Activated naive CD8-positive, alpha-beta T cell (primary cell): ENCODE measurements around the gene WNK1.

Source experiments
- H3K27ac Mint-ChIP-seq: one replicate; pipeline ENCODE4 v1.8.0; 2021; ENCODE audit warnings: mixed read lengths
- H3K27me3 Mint-ChIP-seq: one replicate; pipeline ENCODE4 v1.8.0; 2021; ENCODE audit warnings: mixed read lengths
- H3K36me3 Mint-ChIP-seq: one replicate; pipeline ENCODE4 v1.8.0; 2021; ENCODE audit warnings: mixed read lengths
- H3K4me1 Mint-ChIP-seq: one replicate; pipeline ENCODE4 v1.8.0; 2021; ENCODE audit warnings: low read depth, mixed read lengths
- H3K4me3 Mint-ChIP-seq: one replicate; pipeline ENCODE4 v1.8.0; 2021; ENCODE audit warnings: mild to moderate bottlenecking, mixed read lengths
- H3K9me3 Mint-ChIP-seq: one replicate; pipeline ENCODE4 v1.8.0; 2021; ENCODE audit warnings: low read depth, mixed read lengths

Gene WNK1

DNA sequence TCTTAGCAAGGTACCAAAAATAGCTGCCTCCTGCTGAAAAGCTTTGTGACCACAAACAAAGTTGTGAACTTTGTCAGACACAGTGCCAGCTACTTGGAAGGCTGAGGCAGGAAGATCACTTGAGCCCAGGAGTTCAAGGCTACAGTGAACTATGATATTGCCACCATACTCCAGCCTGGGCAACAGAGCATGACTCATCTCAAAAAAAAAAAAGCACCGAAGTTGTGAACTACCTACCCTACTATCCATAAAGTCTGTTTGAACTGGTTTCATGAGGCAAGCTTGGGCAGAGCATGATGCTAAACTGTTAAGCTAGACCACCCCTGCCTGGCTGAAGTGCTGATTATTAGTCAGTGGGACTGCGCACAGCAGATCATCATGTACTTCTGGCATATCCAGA, 121.6 kb downstream of the WNK1 start:
- peaks cover 4% of the 10 kb centered on the region for H3K36me3 Mint-ChIP-seq
- H3K4me3 Mint-ChIP-seq, result no peak overlapping the region
- H3K27me3 Mint-ChIP-seq, result no peaks in the 10 kb centered on the region
- H3K27ac Mint-ChIP-seq, result peak overlapping the region; percentile 75
- H3K4me1 Mint-ChIP-seq, result peaks cover 20% of the 10 kb centered on the region
- H3K9me3 Mint-ChIP-seq, result no peaks in the 10 kb centered on the region

DNA sequence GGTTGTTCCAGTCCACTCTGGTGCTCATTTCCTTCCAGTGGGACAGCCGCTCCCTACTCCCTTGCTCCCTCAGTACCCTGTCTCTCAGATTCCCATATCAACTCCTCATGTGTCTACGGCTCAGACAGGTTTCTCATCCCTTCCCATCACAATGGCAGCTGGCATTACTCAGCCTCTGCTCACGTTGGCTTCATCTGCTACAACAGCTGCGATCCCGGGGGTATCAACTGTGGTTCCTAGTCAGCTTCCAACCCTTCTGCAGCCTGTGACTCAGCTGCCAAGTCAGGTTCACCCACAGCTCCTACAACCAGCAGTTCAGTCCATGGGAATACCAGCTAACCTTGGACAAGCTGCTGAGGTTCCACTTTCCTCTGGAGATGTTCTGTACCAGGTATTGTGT, 127.3 kb downstream of the WNK1 start:
- H3K27me3 Mint-ChIP-seq, result no peaks in the 10 kb centered on the region
- H3K27ac Mint-ChIP-seq, result peak overlapping the region; percentile 22
- no peak overlapping the region for H3K4me3 Mint-ChIP-seq

DNA sequence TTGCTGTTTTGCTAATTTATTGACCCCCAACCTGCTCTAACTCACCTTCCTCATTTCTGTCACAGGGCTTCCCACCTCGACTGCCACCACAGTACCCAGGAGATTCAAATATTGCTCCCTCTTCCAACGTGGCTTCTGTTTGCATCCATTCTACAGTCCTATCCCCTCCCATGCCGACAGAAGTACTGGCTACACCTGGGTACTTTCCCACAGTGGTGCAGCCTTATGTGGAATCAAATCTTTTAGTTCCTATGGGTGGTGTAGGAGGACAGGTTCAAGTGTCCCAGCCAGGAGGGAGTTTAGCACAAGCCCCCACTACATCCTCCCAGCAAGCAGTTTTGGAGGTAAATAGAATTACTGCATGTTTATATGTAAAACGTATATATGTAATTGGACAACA, 128.3 kb downstream of the WNK1 start:
- peak overlapping the region; percentile 5 for H3K27ac Mint-ChIP-seq
- H3K4me1 Mint-ChIP-seq, result peaks cover 3% of the 10 kb centered on the region
- no peak overlapping the region for H3K4me3 Mint-ChIP-seq
- no peaks in the 10 kb centered on the region for H3K9me3 Mint-ChIP-seq
- H3K36me3 Mint-ChIP-seq, result peaks cover 15% of the 10 kb centered on the region
- no peaks in the 10 kb centered on the region for H3K27me3 Mint-ChIP-seq

More for the DNA sequence above, 127.3 kb downstream of the WNK1 start:
- Mint-ChIP-seq H3K36me3 (peaks cover 11% of the 10 kb centered on the region), H3K4me1 (peaks cover 3% of the 10 kb centered on the region), H3K9me3 (no peaks in the 10 kb centered on the region)

DNA sequence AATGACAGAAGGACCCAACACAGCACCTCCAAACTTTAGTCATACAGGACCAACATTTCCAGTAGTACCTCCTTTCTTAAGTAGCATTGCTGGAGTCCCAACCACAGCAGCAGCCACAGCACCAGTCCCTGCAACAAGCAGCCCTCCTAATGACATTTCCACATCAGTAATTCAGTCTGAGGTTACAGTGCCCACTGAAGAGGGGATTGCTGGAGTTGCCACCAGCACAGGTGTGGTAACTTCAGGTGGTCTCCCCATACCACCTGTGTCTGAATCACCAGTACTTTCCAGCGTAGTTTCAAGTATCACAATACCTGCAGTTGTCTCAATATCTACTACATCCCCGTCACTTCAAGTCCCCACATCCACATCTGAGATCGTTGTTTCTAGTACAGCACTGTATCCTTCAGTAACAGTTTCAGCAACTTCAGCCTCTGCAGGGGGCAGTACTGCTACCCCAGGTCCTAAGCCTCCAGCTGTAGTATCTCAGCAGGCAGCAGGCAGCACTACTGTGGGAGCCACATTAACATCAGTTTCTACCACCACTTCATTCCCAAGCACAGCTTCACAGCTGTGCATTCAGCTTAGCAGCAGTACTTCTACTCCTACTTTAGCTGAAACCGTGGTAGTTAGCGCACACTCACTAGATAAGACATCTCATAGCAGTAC, 132.5 kb downstream of the WNK1 start:
- Mint-ChIP-seq H3K27ac (peak overlapping the region; percentile 55), H3K4me1 (no peaks in the 10 kb centered on the region), H3K9me3 (no peaks in the 10 kb centered on the region), H3K27me3 (no peaks in the 10 kb centered on the region), H3K4me3 (no peak overlapping the region), H3K36me3 (peaks cover 18% of the 10 kb centered on the region)

DNA sequence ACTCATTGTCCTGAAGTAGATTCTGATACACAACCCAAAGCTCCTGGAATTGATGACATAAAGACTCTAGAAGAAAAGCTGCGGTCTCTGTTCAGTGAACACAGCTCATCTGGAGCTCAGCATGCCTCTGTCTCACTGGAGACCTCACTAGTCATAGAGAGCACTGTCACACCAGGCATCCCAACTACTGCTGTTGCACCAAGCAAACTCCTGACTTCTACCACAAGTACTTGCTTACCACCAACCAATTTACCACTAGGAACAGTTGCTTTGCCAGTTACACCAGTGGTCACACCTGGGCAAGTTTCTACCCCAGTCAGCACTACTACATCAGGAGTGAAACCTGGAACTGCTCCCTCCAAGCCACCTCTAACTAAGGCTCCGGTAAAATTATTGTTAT, 133.3 kb downstream of the WNK1 start:
- no peaks in the 10 kb centered on the region for H3K27me3 Mint-ChIP-seq
- peaks cover 18% of the 10 kb centered on the region for H3K36me3 Mint-ChIP-seq
- no peak overlapping the region for H3K27ac Mint-ChIP-seq
- H3K4me1 Mint-ChIP-seq, result no peaks in the 10 kb centered on the region
- H3K4me3 Mint-ChIP-seq, result no peak overlapping the region
- no peaks in the 10 kb centered on the region for H3K9me3 Mint-ChIP-seq

DNA sequence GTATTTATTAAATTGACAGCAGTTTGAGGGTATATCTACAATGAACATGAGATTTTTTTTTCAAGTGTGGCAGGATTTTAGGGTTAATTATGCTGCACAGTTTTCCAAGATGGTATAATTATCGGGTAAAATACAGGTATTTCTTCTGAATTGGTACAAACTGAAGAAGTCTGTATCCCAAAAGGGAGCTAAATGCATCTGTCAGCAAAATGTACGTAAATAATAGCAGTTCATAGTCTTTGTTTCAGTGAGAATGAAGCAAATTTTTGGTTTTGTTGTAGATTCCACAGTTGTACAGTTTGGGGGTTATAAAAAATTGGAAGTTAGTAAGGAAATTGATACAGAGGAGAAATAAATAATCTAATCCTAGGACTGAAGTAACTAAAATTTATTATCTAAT, 133.8 kb downstream of the WNK1 start:
- Mint-ChIP-seq H3K27me3 (no peaks in the 10 kb centered on the region), H3K9me3 (no peaks in the 10 kb centered on the region), H3K4me3 (no peak overlapping the region), H3K27ac (no peak overlapping the region), H3K4me1 (no peaks in the 10 kb centered on the region), H3K36me3 (peaks cover 17% of the 10 kb centered on the region)

DNA sequence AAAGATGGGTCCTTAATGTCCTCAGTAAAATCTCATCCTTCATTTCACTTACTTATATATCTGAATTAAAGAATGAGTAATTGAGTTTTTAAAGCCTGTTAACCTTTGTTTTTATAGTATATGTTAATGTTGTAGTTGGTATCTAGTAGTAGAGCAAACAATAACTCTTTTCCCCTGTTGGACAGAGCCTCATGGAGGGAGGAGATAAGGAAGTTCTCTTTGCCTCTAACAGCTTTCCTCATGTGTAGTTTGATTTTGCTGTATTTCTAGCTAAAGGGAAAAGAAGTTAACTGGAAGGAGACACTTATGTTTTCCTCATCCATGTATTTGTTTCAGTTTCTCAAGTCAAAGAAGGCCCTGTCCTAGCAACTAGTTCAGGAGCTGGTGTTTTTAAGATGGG, 141.8 kb downstream of the WNK1 start:
- Mint-ChIP-seq H3K4me1 (no peaks in the 10 kb centered on the region), H3K4me3 (no peak overlapping the region), H3K27ac (peak overlapping the region; percentile 58), H3K9me3 (no peaks in the 10 kb centered on the region), H3K36me3 (peaks cover 4% of the 10 kb centered on the region), H3K27me3 (no peaks in the 10 kb centered on the region)

DNA sequence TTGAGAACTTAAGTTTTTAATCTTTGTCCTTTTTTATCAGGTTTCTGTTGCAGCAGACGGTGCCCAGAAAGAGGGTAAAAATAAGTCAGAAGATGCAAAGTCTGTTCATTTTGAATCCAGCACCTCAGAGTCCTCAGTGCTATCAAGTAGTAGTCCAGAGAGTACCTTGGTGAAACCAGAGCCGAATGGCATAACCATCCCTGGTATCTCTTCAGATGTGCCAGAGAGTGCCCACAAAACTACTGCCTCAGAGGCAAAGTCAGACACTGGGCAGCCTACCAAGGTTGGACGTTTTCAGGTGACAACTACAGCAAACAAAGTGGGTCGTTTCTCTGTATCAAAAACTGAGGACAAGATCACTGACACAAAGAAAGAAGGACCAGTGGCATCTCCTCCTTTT, 143.7 kb downstream of the WNK1 start:
- Mint-ChIP-seq H3K4me3 (no peak overlapping the region), H3K36me3 (no peaks in the 10 kb centered on the region), H3K4me1 (no peaks in the 10 kb centered on the region), H3K27me3 (no peaks in the 10 kb centered on the region), H3K27ac (no peak overlapping the region), H3K9me3 (no peaks in the 10 kb centered on the region)

DNA sequence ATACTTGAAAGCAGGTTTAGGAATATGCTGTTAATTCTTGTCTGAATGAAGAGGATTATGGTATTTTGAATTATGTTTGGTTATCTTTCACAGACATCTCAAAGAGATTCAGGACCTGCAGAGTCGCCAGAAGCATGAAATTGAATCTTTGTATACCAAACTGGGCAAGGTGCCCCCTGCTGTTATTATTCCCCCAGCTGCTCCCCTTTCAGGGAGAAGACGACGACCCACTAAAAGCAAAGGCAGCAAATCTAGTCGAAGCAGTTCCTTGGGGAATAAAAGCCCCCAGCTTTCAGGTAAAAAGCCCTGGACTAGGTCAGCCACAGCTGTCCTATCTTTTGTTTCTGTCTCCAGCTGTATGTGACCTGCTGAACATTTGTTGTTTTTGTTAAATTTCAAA, 145.0 kb downstream of the WNK1 start:
- peak overlapping the region; percentile 16 for H3K27ac Mint-ChIP-seq
- H3K4me1 Mint-ChIP-seq, result peaks cover 3% of the 10 kb centered on the region
- no peaks in the 10 kb centered on the region for H3K9me3 Mint-ChIP-seq
- H3K36me3 Mint-ChIP-seq, result peaks cover 3% of the 10 kb centered on the region
- no peaks in the 10 kb centered on the region for H3K27me3 Mint-ChIP-seq
- H3K4me3 Mint-ChIP-seq, result no peak overlapping the region

DNA sequence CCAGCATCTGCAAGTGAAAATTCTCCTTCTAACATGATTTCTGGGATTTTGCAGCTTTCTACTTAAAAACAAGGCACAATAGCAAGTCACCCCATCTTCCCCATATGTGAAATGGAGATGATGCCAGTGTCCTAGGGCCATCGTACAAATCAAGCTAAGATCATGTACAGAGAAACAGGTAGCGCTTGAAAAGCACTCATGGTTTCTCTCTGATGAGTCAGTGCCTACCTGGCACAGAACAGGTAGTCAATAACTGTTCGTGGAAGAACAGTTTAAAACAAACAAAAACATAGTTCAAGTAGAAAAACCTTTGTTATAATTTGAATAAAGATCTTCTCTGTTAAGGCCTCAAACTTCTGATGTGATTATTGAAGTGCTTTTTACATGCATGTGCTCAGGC, 150.2 kb downstream of the WNK1 start:
- H3K4me1 Mint-ChIP-seq, result peaks cover 40% of the 10 kb centered on the region
- no peak overlapping the region for H3K4me3 Mint-ChIP-seq
- peaks cover 6% of the 10 kb centered on the region for H3K36me3 Mint-ChIP-seq
- H3K27ac Mint-ChIP-seq, result peak overlapping the region; percentile 66
- no peaks in the 10 kb centered on the region for H3K27me3 Mint-ChIP-seq
- H3K9me3 Mint-ChIP-seq, result no peaks in the 10 kb centered on the region

DNA sequence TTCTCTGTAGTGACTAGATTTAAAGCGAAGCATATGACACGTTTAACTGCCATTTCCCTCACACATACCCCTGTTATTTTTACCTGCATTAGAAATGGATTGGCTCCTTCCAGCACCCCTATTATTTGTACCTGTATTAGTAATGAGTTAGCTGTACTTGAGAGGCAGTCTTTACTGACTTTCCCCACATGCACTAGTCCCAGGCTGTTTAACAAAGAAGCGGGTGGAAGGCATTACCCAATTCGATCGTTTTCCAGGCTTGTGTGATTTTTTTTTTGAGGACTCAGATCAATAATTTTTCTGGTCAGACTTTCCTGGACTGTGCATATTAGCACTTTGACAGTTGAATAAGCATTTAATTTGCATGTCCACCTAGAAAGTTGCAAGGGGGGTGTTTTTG, 150.7 kb downstream of the WNK1 start:
- H3K9me3 Mint-ChIP-seq, result no peaks in the 10 kb centered on the region
- peaks cover 40% of the 10 kb centered on the region for H3K4me1 Mint-ChIP-seq
- peak overlapping the region; percentile 66 for H3K27ac Mint-ChIP-seq
- no peak overlapping the region for H3K4me3 Mint-ChIP-seq
- peaks cover 6% of the 10 kb centered on the region for H3K36me3 Mint-ChIP-seq
- H3K27me3 Mint-ChIP-seq, result no peaks in the 10 kb centered on the region

DNA sequence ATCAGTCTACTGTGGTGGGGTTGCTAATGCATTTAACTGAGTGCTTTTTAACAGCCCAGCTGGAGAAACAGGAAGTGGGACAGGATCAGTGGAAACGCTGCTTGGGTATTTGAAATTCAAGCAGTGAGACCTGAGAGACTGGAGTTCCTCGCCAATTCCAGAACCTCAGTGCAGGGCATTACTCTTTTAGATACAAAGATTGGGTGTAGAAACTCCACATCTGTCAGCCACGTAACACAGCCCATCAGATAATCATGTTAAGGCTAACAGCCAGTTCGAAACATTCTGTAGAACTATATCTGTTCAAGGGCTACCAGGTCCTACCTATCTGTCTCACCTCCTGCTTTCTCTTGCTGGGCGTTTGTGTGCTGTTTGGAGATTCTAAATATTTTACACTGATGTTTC, 151.6 kb downstream of the WNK1 start:
- H3K4me1 Mint-ChIP-seq, result peaks cover 41% of the 10 kb centered on the region
- peaks cover 6% of the 10 kb centered on the region for H3K36me3 Mint-ChIP-seq
- H3K4me3 Mint-ChIP-seq, result no peak overlapping the region
- no peaks in the 10 kb centered on the region for H3K9me3 Mint-ChIP-seq
- no peaks in the 10 kb centered on the region for H3K27me3 Mint-ChIP-seq
- peak overlapping the region; percentile 83 for H3K27ac Mint-ChIP-seq

DNA sequence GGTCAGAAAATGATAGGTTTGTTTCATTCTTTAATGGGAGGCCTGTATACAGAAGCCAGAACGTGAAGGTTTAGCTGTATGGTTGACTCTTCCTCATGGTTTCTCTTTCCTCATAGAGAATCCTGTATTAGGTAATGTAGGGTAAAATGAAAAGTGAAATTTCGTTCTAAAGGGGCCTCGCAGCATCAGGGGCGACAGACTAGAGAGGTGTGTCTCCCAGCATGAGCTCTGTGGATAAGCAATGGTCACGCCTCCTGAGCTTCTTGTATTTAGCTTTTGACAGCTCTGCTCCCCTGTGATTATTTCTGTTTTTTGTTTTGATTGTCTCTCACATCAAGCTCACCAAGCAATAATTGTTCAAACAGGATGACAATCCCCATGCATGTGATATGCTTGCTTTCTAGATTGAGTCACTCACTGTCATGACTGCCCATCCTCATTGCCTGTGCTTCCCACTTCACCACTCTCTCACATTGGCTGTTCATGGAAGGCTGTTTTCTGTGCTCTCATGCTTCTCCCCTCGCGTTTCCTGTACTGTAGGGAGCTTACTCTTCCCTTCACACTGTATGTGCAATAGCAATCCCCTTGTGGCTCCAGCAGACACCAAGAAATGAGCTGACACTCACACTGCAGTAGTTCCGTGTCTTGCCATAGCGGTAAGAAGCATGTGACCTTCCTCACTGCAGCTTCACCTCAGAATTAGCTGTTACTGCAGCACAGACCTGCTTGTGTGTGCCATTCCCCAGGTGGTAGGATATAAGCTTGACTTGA, 153.1 kb downstream of the WNK1 start:
- Mint-ChIP-seq H3K27me3 (no peaks in the 10 kb centered on the region), H3K4me1 (peaks cover 41% of the 10 kb centered on the region), H3K36me3 (peaks cover 6% of the 10 kb centered on the region), H3K4me3 (peak overlapping the region; percentile 32), H3K9me3 (no peaks in the 10 kb centered on the region), H3K27ac (peak overlapping the region; percentile 80)

DNA sequence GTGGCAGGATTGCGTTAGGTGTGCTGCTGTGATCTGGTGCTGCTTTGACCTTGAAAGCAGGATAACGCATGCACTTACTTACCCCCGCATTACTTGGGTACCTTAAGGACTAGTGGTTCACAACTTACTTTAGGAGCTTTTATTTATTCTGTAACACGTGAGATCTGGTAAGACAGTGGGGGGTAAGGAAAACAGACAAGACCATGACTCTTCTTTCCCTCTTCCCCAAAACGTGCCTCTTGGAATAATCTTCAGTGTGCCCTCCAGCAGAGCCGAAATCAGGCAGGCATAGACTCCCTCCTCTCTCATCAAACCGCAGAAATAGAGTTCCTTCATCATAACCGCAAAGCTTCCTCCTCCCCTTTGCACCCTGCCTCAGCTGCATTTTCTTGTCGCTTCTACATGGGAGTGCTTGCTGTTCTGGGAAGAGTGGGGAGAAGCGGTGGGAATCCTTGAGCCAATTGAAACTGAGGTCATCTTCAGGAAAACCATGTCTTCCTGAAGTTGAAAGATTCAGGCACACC, 153.7 kb downstream of the WNK1 start:
- Mint-ChIP-seq H3K27me3 (no peaks in the 10 kb centered on the region), H3K4me3 (peak overlapping the region; percentile 32), H3K27ac (peak overlapping the region; percentile 80), H3K9me3 (no peaks in the 10 kb centered on the region), H3K36me3 (peaks cover 6% of the 10 kb centered on the region), H3K4me1 (peaks cover 41% of the 10 kb centered on the region)

DNA sequence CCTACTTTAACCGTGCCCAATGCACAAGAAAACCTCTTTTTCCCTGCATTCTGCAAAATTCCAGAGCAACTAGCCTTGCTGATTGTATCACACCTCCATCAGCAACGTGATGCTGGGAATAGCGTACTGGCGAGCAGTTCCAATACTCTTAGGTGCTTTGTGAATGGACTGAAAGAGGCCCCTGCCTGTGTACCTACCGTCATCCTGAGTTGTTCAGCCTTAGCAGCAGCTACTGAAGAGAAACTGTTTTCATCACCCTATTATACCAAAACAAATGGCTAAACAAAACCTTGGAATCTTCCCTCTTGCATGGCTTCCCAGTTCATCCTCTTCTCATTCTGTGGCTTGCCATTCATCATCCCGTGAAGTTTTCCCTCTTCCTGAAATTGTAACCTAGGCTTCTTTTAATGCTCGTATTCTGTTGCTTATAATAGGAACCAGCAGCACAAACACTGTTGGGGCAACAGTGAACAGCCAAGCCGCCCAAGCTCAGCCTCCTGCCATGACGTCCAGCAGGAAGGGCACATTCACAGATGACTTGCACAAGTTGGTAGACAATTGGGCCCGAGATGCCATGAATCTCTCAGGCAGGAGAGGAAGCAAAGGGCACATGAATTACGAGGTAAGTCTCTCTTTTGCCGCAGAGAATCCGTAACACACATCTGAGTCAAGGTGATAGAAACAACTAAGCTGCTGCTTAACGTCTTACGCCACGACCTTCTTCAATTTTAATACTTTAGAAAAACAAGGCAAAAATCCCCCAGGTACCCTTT, 155.2 kb downstream of the WNK1 start:
- Mint-ChIP-seq H3K36me3 (peaks cover 3% of the 10 kb centered on the region), H3K27me3 (no peaks in the 10 kb centered on the region), H3K27ac (peak overlapping the region; percentile 50), H3K4me3 (no peak overlapping the region), H3K4me1 (peaks cover 36% of the 10 kb centered on the region), H3K9me3 (no peaks in the 10 kb centered on the region)
